Left ventricle myocardium superior (tissue), 1 donor: ENCODE data around the gene IFIH1. TPM values are rescaled to one million over a fixed set of nuclear protein-coding genes. Genes with fewer than 3 reads are reported as not detected.

Source experiments
- ATAC-seq: fragments of 200-7000 bp; cut with Tn5 transposase; one replicate; pipeline ENCODE4 v1.9.1; 2020; ENCODE audit warnings: mild to moderate bottlenecking, moderate library complexity
- DNase-seq: peaks from one replicate; pipeline ENCODE4 v3.0.0-alpha.2; 2020
- intact Hi-C: fragments of 100-400 bp; cut with micrococcal nuclease; formaldehyde crosslinking; loops from one replicate; pipeline ENCODE4 v1.11.0; 2022
- long read RNA-seq: library from polyadenylated mRNA; unstranded; transcript quantifications from one replicate; pipeline ENCODE4 v2.0.0, GENCODE V29; 2021
- total RNA-seq: library from RNA; stranded (reverse); fragmentation: NEBNext Ultra II Directional; extraction: Animal tissue kit (Norgen Biotek cat#: 25700); gene quantifications from one replicate; pipeline ENCODE4 v1.2.1, GENCODE V29; 2021
- donor health status: DM: no; HTN: yes; CAD: no; lungs with severe emphysema.

Gene IFIH1
- 5.9 TPM for total RNA-seq
- long read RNA-seq, transcript IFIH1-207 (16 exons, 3,544 nt) = major isoform, 7 of 10 reads
- long read RNA-seq, partial matches to known transcripts = 1 of 10 reads
- long read RNA-seq, other reads (novel, unspliced or antisense) = 1 of 10 reads

- ATAC-seq (peak; percentile 98), DNase-seq (peak; percentile 82)
- intact Hi-C loops = no loop called here
These were observed at the start of gene IFIH1 for GRCh38 chr2:162318328-162319180. Gene IFIH1 (minus strand): TSS chr2:162318684. CDS start chr2:162318307, 377 bp downstream.

- ATAC-seq (no peak), DNase-seq (no peak)
- intact Hi-C loops = no loop called here
These were observed 46.9 kb upstream of the IFIH1 start for GRCh38 chr2:162365392-162365791.

- DNase-seq = no peak
- no peak for ATAC-seq
- intact Hi-C loops = no loop called here
These were observed 26.1 kb upstream of the IFIH1 start for GRCh38 chr2:162344617-162344950.

GRCh38 chr2:162343824-162344616, 25.5 kb upstream of the IFIH1 start, which contains the start of gene GCA:
Gene GCA (plus strand): TSS chr2:162344132. CDS start chr2:162344249, 117 bp downstream.
- intact Hi-C loops = no loop called here
- peak; percentile 100 for ATAC-seq
- DNase-seq = peak; percentile 96

GRCh38 chr2:162343492-162343823, 25.0 kb upstream of the IFIH1 start:
- DNase-seq (no peak), ATAC-seq (no peak)
- intact Hi-C loops = no loop called here

GRCh38 chr2:162342841-162343240, 24.4 kb upstream of the IFIH1 start:
- intact Hi-C loops = no loop called here
- DNase-seq (no peak), ATAC-seq (no peak)

GRCh38 chr2:162342321-162342720, 23.8 kb upstream of the IFIH1 start:
- no peak for DNase-seq
- ATAC-seq = no peak
- intact Hi-C loops = no loop called here

- intact Hi-C loops = no loop called here
- DNase-seq (no peak), ATAC-seq (no peak)
These were observed 22.3 kb upstream of the IFIH1 start for GRCh38 chr2:162340822-162341221.

GRCh38 chr2:162337868-162338267, 19.4 kb upstream of the IFIH1 start:
- intact Hi-C loops = no loop called here
- no peak for DNase-seq
- ATAC-seq = no peak

- DNase-seq = no peak
- intact Hi-C loops = no loop called here
- ATAC-seq = no peak
These were observed 15.5 kb upstream of the IFIH1 start for GRCh38 chr2:162333968-162334367.

GRCh38 chr2:162330881-162331280, 12.4 kb upstream of the IFIH1 start:
- DNase-seq (no peak), ATAC-seq (no peak)
- intact Hi-C loops = no loop called here

GRCh38 chr2:162328424-162329157, 10.1 kb upstream of the IFIH1 start:
- ATAC-seq (no peak), DNase-seq (no peak)
- intact Hi-C loops = no loop called here

GRCh38 chr2:162327806-162328205, 9.3 kb upstream of the IFIH1 start:
- intact Hi-C loops = no loop called here
- DNase-seq = no peak

GRCh38 chr2:162327134-162327769, 8.8 kb upstream of the IFIH1 start:
- no peak for ATAC-seq
- intact Hi-C loops = no loop called here
- no peak for DNase-seq

More at GRCh38 chr2:162327806-162328205, 9.3 kb upstream of the IFIH1 start:
- no peak for ATAC-seq

GRCh38 chr2:162324953-162325352, 6.5 kb upstream of the IFIH1 start:
- no peak for DNase-seq
- intact Hi-C loops = no loop called here
- no peak for ATAC-seq

GRCh38 chr2:162320864-162321517, 2.5 kb upstream of the IFIH1 start:
- intact Hi-C loops = no loop called here
- DNase-seq (no peak), ATAC-seq (no peak)

GRCh38 chr2:162317861-162318327, 590 bp downstream of the IFIH1 start:
- DNase-seq (peak; percentile 41), ATAC-seq (peak; percentile 21)
- intact Hi-C loops = no loop called here

GRCh38 chr2:162317058-162317742, 1.3 kb downstream of the IFIH1 start:
- intact Hi-C loops = no loop called here
- no peak for DNase-seq
- no peak for ATAC-seq
